Thoracic aorta (tissue), 2 donors: ENCODE results near the gene GPR61. TPM values are rescaled to one million over a fixed set of nuclear protein-coding genes. Genes with fewer than 3 reads are reported as not detected.
A peak's percentile ranks its signal among the peaks of the same experiment; 100 is the strongest.

Experiments
- ATAC-seq: fragments of 150-250 bp; one replicate; pipeline ENCODE4 v1.8.0; 2017; ENCODE audit warnings: low read depth; ENCODE audit not compliant: insufficient number of reproducible peaks, low FRiP score
- DNase-seq: peaks from one replicate; pipeline ENCODE4 v3.0.0-alpha.2; 2020; ENCODE audit warnings: low spot score
- H3K27ac ChIP-seq, 2 donors: fragments of 200-600 bp; sonication (generic); 1 replicate in 1 of 2; 2 replicates in 1 of 2; pipeline ENCODE4 v1.5.1; 2016; ENCODE audit warnings: mild to moderate bottlenecking in 2 of 2, moderate library complexity in 2 of 2
- H3K27me3 ChIP-seq: fragments of 200-600 bp; sonication (generic); replicated peaks from 2 replicates; pipeline ENCODE4 v1.6.0; 2016; ENCODE audit warnings: mild to moderate bottlenecking; ENCODE audit not compliant: insufficient read depth
- H3K36me3 ChIP-seq: fragments of 200-600 bp; sonication (generic); one replicate; pipeline ENCODE4 v1.5.1; 2016
- H3K4me1 ChIP-seq, 2 donors: fragments of 200-600 bp; sonication (generic); 1 replicate in 1 of 2; 2 replicates in 1 of 2; pipeline versions ENCODE4 v1.5.1 to v1.6.0; 2016; ENCODE audit warnings: low read depth in 2 of 2, mild to moderate bottlenecking in 1 of 2; ENCODE audit not compliant: control insufficient read depth in 1 of 2
- H3K4me3 ChIP-seq: fragments of 200-600 bp; sonication (generic); 2 replicates; pipeline ENCODE4 v1.5.1; 2016; ENCODE audit warnings: mild to moderate bottlenecking
- H3K9me3 ChIP-seq: fragments of 200-600 bp; sonication (generic); 2 replicates; pipeline ENCODE4 v1.5.1; 2016
- CTCF ChIP-seq: fragments of 200-600 bp; sonication (generic); IDR thresholded peaks from one replicate; pipeline ENCODE4 v1.5.1; 2019; ENCODE audit warnings: antibody characterized with exemption
- total RNA-seq, 2 donors: library from RNA; depleted of rRNA; stranded (reverse); fragments of >200 nt; gene quantifications; one replicate each; pipeline versions ENCODE4 v1.1.0 to v1.2.3, GENCODE V29; 2016

The GPR61 gene
- total RNA-seq, 2 donors from 2014 or later, result not detected

GRCh38 chr1:109567877-109568672 lies 28.4 kb downstream of the GPR61 start:
- ATAC-seq (no peak), DNase-seq (no peak)
- Histone ChIP-seq H3K9me3 (no peaks in the 10 kb centered on the region), H3K27me3 (no peaks in the 10 kb centered on the region), H3K27ac (no peak overlapping the region), H3K36me3 (no peaks in the 10 kb centered on the region), H3K4me1 (peaks cover 32 to 55% of the 10 kb centered on the region in 2 donors), H3K4me3 (no peak overlapping the region)
- TF ChIP-seq CTCF, result no peak

- no peak overlapping the region for H3K27ac ChIP-seq
- H3K9me3 ChIP-seq, result no peaks in the 10 kb centered on the region
- no peak overlapping the region for H3K4me3 ChIP-seq
- ATAC-seq (no peak), DNase-seq (no peak)
- H3K4me1 ChIP-seq, result peaks cover 30 to 44% of the 10 kb centered on the region in 2 donors
- no peaks in the 10 kb centered on the region for H3K27me3 ChIP-seq
- H3K36me3 ChIP-seq, result no peaks in the 10 kb centered on the region
- no peak for TF ChIP-seq CTCF
Measured at GRCh38 chr1:109569323-109569722, 29.7 kb downstream of the GPR61 start.

- H3K27me3 ChIP-seq, result no peaks in the 10 kb centered on the region
- no peak for TF ChIP-seq CTCF
- ATAC-seq, result no peak
- H3K36me3 ChIP-seq, result no peaks in the 10 kb centered on the region
- no peaks in the 10 kb centered on the region for H3K9me3 ChIP-seq
- H3K27ac ChIP-seq, result peak overlapping the region in 1 of 2 donors; percentile 37
- peaks cover 30 to 42% of the 10 kb centered on the region in 2 donors for H3K4me1 ChIP-seq
- no peak for DNase-seq
- H3K4me3 ChIP-seq, result no peak overlapping the region
Measured at GRCh38 chr1:109570414-109570813, 30.7 kb downstream of the GPR61 start.

GRCh38 chr1:109573785-109574184 lies 34.1 kb downstream of the GPR61 start:
- Histone ChIP-seq H3K36me3 (peaks cover 11% of the 10 kb centered on the region), H3K27me3 (no peaks in the 10 kb centered on the region), H3K27ac (no peak overlapping the region), H3K9me3 (no peaks in the 10 kb centered on the region), H3K4me1 (peaks cover 26 to 28% of the 10 kb centered on the region in 2 donors), H3K4me3 (no peak overlapping the region)
- ATAC-seq (no peak), DNase-seq (no peak)
- TF ChIP-seq CTCF, result no peak

- Histone ChIP-seq H3K36me3 (peaks cover 25% of the 10 kb centered on the region), H3K9me3 (no peaks in the 10 kb centered on the region), H3K27ac (peak overlapping the region; percentile 69 to 71), H3K4me3 (peak overlapping the region; percentile 30), H3K27me3 (no peaks in the 10 kb centered on the region), H3K4me1 (peaks cover 12 to 23% of the 10 kb centered on the region in 2 donors)
- ATAC-seq, result no peak
- TF ChIP-seq CTCF, result no peak
- peak; percentile 3 for DNase-seq
Measured at GRCh38 chr1:109578947-109579443, 39.3 kb downstream of the GPR61 start.
